UCSD-AML1 (cell line): ENCODE results near the gene FBXW11.

Experiments
- DNase-seq: peaks from one replicate; lab custom pipeline; 2025; ENCODE audit not compliant: unreplicated experiment; lab: John Stamatoyannopoulos, UW

Gene FBXW11

GRCh38 chr5:171847026-171847425 lies 159.4 kb downstream of the FBXW11 start:
- DNase-seq = no peak

GRCh38 chr5:171846323-171846722 lies 160.1 kb downstream of the FBXW11 start:
- DNase-seq = no peak

GRCh38 chr5:171845857-171846256 lies 160.6 kb downstream of the FBXW11 start:
- DNase-seq = no peak

GRCh38 chr5:171845040-171845630 lies 161.3 kb downstream of the FBXW11 start:
- no peak for DNase-seq

GRCh38 chr5:171842777-171843328 lies 163.6 kb downstream of the FBXW11 start:
- no peak for DNase-seq

- DNase-seq = no peak
Measured at GRCh38 chr5:171841984-171842776, 164.3 kb downstream of the FBXW11 start.

GRCh38 chr5:171840711-171841522 lies 165.5 kb downstream of the FBXW11 start:
- peak; percentile 56 for DNase-seq

GRCh38 chr5:171840066-171840465 lies 166.4 kb downstream of the FBXW11 start:
- DNase-seq = no peak

- DNase-seq = no peak
Measured at GRCh38 chr5:171839112-171839511, 167.3 kb downstream of the FBXW11 start.

- DNase-seq = no peak
Measured at GRCh38 chr5:171838066-171838465, 168.4 kb downstream of the FBXW11 start.

GRCh38 chr5:171837522-171837921 lies 168.9 kb downstream of the FBXW11 start:
- no peak for DNase-seq

GRCh38 chr5:171835066-171835465 lies 171.4 kb downstream of the FBXW11 start:
- no peak for DNase-seq

- no peak for DNase-seq
Measured at GRCh38 chr5:171834461-171834860, 172.0 kb downstream of the FBXW11 start.

- no peak for DNase-seq
Measured at GRCh38 chr5:171832775-171833174, 173.7 kb downstream of the FBXW11 start.

GRCh38 chr5:171830686-171831085 lies 175.8 kb downstream of the FBXW11 start:
- DNase-seq = no peak

- DNase-seq = no peak
Measured at GRCh38 chr5:171827162-171827561, 179.3 kb downstream of the FBXW11 start.

GRCh38 chr5:171826132-171826531 lies 180.3 kb downstream of the FBXW11 start:
- DNase-seq = no peak

- no peak for DNase-seq
Measured at GRCh38 chr5:171825051-171825450, 181.4 kb downstream of the FBXW11 start.

GRCh38 chr5:171823269-171823668 lies 183.2 kb downstream of the FBXW11 start:
- no peak for DNase-seq

GRCh38 chr5:171821286-171821685 lies 185.2 kb downstream of the FBXW11 start:
- DNase-seq = no peak

GRCh38 chr5:171820561-171820960 lies 185.9 kb downstream of the FBXW11 start:
- no peak for DNase-seq

- DNase-seq = no peak
Measured at GRCh38 chr5:171816666-171817065, 189.8 kb downstream of the FBXW11 start.
